Lower leg skin (tissue), 3 donors: ENCODE measurements around the gene PPP1R12C.

Source experiments
- POLR2A ChIP-seq, 2 donors: fragments of 450-650 bp; IDR thresholded peaks; one replicate each; pipeline ENCODE4 v1.6.1; 2016 to 2017; ENCODE audit warnings: antibody characterized with exemption in 2 of 2, mild to moderate bottlenecking in 1 of 2, moderate library complexity in 1 of 2
- TF ChIP-seq, protein P1 (sequence below), 3 donors: fragments of 450-650 bp; IDR thresholded peaks; one replicate each; pipeline ENCODE4 v1.5.1; 2016; ENCODE audit warnings: antibody characterized with exemption in 3 of 3, mild to moderate bottlenecking in 3 of 3, moderate library complexity in 2 of 3

DNA sequence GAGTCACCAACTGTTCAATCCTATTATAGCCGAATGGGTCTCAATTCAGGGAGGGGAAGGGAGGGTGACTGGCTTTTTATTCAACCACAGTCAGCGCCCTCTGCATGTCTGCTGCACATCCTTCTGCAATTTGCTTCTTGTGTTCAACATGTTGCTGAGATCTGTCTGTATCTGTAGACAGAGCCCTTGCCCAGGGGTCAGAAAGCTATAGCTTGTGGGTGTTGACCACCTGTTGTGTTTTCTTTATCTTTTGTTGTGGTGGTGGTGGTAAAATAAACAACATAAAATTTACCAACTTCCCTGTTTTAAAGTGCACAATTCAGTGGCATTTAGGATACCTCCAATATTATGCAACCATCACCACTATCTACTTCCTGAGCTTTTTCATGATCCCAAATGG is 12.2 kb downstream of the PPP1R12C start:
- TF ChIP-seq, protein P1, sequence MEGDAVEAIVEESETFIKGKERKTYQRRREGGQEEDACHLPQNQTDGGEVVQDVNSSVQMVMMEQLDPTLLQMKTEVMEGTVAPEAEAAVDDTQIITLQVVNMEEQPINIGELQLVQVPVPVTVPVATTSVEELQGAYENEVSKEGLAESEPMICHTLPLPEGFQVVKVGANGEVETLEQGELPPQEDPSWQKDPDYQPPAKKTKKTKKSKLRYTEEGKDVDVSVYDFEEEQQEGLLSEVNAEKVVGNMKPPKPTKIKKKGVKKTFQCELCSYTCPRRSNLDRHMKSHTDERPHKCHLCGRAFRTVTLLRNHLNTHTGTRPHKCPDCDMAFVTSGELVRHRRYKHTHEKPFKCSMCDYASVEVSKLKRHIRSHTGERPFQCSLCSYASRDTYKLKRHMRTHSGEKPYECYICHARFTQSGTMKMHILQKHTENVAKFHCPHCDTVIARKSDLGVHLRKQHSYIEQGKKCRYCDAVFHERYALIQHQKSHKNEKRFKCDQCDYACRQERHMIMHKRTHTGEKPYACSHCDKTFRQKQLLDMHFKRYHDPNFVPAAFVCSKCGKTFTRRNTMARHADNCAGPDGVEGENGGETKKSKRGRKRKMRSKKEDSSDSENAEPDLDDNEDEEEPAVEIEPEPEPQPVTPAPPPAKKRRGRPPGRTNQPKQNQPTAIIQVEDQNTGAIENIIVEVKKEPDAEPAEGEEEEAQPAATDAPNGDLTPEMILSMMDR (IDR thresholded peaks at IDR 0.05) = no peak
- TF ChIP-seq POLR2A (IDR thresholded peaks at IDR 0.05) = no peak
